IPS-18a (cell line): Measurements from ENCODE around the gene SV2C.
"Not testable (repeated sequence)": the region's sequence is repeated elsewhere in the genome, so short reads cannot be mapped to it uniquely, and the experiment has no call there.

Experiments
- H3K27ac ChIP-seq: one replicate; pipeline ENCODE4 v1.5.1; 2013; ENCODE audit warnings: low read length
- H3K27me3 ChIP-seq: one replicate; pipeline ENCODE4 v1.6.1; 2013; ENCODE audit warnings: mild to moderate bottlenecking, low read length; ENCODE audit not compliant: control insufficient read depth, insufficient read depth
- H3K36me3 ChIP-seq: one replicate; pipeline ENCODE4 v1.6.1; 2013; ENCODE audit warnings: low read depth, low read length; ENCODE audit not compliant: control insufficient read depth
- H3K4me1 ChIP-seq: one replicate; pipeline ENCODE4 v1.6.1; 2013; ENCODE audit warnings: low read depth, low read length; ENCODE audit not compliant: control insufficient read depth
- H3K4me3 ChIP-seq: one replicate; pipeline ENCODE4 v1.5.1; 2013; ENCODE audit warnings: low read length
- H3K9ac ChIP-seq: one replicate; pipeline ENCODE4 v1.6.1; 2013; ENCODE audit warnings: mild to moderate bottlenecking, low read length, moderate library complexity
- H3K9me3 ChIP-seq: one replicate; pipeline ENCODE4 v1.6.1; 2013; ENCODE audit warnings: low read depth, low read length; ENCODE audit not compliant: control insufficient read depth

Gene SV2C

GRCh38 chr5:76081811-76082771, 1.1 kb upstream of the SV2C start:
- Histone ChIP-seq H3K9ac (no peak overlapping the region), H3K27ac (no peak overlapping the region), H3K36me3 (no peaks in the 10 kb centered on the region), H3K9me3 (no peaks in the 10 kb centered on the region), H3K27me3 (peaks cover 87% of the 10 kb centered on the region), H3K4me3 (peak overlapping the region; percentile 70), H3K4me1 (peaks cover 22% of the 10 kb centered on the region)

DNA sequence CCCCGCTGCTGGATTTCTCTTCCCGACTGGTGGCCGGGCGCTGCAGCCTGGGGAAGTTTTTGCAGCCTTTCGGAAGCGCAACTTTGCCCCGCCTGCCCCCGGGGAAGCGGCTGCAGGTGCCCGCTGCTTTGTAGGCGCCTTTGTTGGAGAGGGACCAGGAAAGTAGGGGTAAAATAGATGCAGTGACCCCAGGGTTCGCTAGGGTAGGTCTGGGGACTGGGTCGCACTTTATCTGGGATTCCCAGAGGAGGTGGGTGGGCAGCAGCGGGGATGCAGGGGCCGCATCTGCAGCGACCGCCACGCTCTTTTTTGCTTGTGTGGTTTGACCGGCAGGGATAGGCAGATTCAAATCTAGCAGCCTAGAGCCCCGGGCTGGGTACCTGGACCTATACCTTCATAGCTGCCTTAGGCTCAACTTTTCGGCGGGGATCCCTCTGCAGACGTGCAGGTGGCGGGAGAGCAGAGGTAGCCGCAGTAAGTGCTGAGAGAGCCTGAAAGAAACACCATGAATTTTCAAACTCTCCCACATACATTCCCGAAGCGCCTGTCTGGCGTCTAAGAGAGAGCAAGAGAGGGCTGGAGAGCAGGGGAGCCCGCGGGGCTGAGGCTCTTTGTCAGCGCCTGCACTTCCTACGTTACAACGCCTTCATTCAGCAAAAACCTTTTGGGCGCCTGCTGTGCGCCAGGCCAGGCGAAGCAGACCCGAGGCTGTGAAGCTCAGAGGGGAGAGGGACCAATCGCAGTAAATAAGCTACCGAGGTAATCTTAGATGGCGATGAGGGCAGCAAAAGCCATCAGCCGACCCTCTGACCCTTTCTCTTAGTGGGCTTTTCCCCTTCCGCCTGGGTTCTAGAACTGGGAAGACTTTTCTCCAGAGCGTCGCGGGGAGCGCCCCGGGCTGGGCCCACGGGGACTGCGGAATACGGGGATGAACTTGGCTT, 642 bp downstream of the SV2C start:
- Histone ChIP-seq H3K9ac (no peak overlapping the region), H3K36me3 (no peaks in the 10 kb centered on the region), H3K27ac (no peak overlapping the region), H3K9me3 (no peaks in the 10 kb centered on the region), H3K4me3 (peak overlapping the region; percentile 70), H3K27me3 (peaks cover 84% of the 10 kb centered on the region), H3K4me1 (peaks cover 22% of the 10 kb centered on the region)

DNA sequence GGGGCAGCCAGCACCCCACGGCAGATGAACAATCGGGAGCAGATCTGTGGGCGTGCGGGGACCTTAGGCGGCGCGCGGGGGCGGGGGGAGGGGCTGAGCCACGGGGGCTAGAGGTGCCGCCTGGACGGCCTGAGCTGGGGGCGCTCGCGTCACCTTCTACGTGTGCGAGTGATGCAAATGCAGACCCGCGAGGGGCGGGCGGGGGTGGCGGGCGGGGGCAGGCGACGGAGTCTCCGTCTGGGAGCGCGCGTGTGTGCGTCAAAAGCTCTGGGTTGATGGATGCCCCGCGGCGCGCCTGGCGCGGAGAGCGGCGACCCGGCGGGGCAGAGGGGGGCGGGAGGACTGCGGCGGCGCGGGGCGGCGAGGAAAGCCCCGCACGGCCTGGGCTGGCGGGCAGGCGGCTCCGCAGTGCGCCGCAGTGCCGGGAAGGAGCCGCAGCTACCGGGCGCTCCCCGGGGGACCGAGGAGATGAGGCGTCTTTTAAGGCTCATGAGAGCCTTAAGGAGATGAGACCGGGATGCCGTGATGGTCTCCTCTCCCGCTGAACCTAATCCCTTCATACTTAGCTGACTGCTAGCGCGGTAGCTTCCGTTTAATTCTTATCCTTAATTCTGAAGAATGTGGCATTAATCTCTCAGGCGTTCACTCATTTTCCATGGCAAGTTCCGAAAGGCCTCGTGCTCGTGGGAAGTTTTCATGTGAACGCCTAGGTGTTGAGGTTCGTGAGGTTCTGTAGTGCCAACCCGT, 1.5 kb downstream of the SV2C start:
- Histone ChIP-seq H3K9ac (peak overlapping the region; percentile 13), H3K27me3 (peaks cover 76% of the 10 kb centered on the region), H3K9me3 (no peaks in the 10 kb centered on the region), H3K4me1 (peaks cover 22% of the 10 kb centered on the region), H3K36me3 (no peaks in the 10 kb centered on the region), H3K4me3 (peak overlapping the region; percentile 70), H3K27ac (no peak overlapping the region)

GRCh38 chr5:76085243-76085579, 2.0 kb downstream of the SV2C start:
- H3K9me3 ChIP-seq = no peaks in the 10 kb centered on the region
- H3K36me3 ChIP-seq = no peaks in the 10 kb centered on the region
- H3K4me1 ChIP-seq = peaks cover 19% of the 10 kb centered on the region
- H3K9ac ChIP-seq = peak overlapping the region; percentile 13
- H3K4me3 ChIP-seq = peak overlapping the region; percentile 70
- H3K27ac ChIP-seq = no peak overlapping the region
- peaks cover 70% of the 10 kb centered on the region for H3K27me3 ChIP-seq

DNA sequence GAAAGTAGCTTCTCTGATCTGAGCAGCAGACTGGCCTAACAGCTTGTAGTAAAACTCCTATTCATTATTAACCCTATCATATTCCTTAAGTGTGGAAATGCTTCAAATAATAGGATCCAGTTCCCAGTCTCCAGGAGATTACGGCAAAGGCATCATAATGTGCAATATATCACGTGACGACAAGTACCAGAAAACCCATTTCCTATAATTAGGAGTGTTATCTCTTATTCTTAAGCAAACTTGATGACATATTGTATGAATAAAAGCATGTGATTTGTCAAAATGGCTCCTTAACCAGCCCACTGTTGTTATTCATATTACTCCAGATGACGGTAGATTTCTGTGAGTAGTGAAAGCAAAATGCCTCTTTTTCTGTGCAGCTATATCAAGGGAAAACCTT, 2.9 kb downstream of the SV2C start:
- Histone ChIP-seq H3K4me1 (peaks cover 18% of the 10 kb centered on the region), H3K27ac (no peak overlapping the region), H3K27me3 (peaks cover 62% of the 10 kb centered on the region)

GRCh38 chr5:76089156-76089555, 6.0 kb downstream of the SV2C start:
- H3K9ac ChIP-seq, H3K36me3 ChIP-seq, H3K9me3 ChIP-seq, H3K27ac ChIP-seq, H3K4me3 ChIP-seq, H3K4me1 ChIP-seq: not testable (repeated sequence)
- H3K27me3 ChIP-seq = peaks cover 31% of the 10 kb centered on the region

More for the DNA sequence above, 2.9 kb downstream of the SV2C start:
- Histone ChIP-seq H3K9ac (no peak overlapping the region), H3K4me3 (no peak overlapping the region), H3K9me3 (no peaks in the 10 kb centered on the region), H3K36me3 (no peaks in the 10 kb centered on the region)

- Histone ChIP-seq H3K27me3 (peaks cover 10% of the 10 kb centered on the region), H3K4me1 (no peaks in the 10 kb centered on the region), H3K36me3 (no peaks in the 10 kb centered on the region), H3K27ac (no peak overlapping the region), H3K9ac (no peak overlapping the region), H3K4me3 (no peak overlapping the region), H3K9me3 (no peaks in the 10 kb centered on the region)
Observed at GRCh38 chr5:76091351-76091750, 8.2 kb downstream of the SV2C start.

- no peaks in the 10 kb centered on the region for H3K9me3 ChIP-seq
- H3K9ac ChIP-seq = no peak overlapping the region
- no peaks in the 10 kb centered on the region for H3K4me1 ChIP-seq
- no peak overlapping the region for H3K27ac ChIP-seq
- H3K27me3 ChIP-seq = no peaks in the 10 kb centered on the region
- no peaks in the 10 kb centered on the region for H3K36me3 ChIP-seq
- H3K4me3 ChIP-seq = no peak overlapping the region
Observed at GRCh38 chr5:76099286-76099702, 16.1 kb downstream of the SV2C start.

DNA sequence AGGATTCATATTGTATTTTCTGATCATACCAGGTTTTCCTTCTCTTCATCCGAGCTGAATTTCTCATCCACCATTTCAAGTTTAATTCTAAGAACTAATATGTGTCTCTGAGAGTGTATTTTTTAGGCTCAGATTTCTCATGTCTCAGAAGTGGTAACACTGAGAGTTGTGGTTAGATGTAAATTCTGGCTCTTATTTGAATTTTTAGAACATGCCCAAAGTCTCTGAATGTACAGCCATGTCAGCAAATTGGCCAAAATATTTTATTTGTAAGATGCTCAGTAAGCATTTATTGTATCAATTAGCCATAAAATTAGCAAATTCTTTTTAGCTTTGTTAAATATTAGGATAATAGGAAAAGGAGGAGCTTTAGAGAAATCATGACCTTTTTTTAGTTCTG, 16.6 kb downstream of the SV2C start:
- no peak overlapping the region for H3K4me3 ChIP-seq
- no peaks in the 10 kb centered on the region for H3K36me3 ChIP-seq
- no peaks in the 10 kb centered on the region for H3K9me3 ChIP-seq
- no peak overlapping the region for H3K27ac ChIP-seq
- no peaks in the 10 kb centered on the region for H3K27me3 ChIP-seq
- no peak overlapping the region for H3K9ac ChIP-seq
- H3K4me1 ChIP-seq = no peaks in the 10 kb centered on the region

- no peaks in the 10 kb centered on the region for H3K36me3 ChIP-seq
- no peak overlapping the region for H3K4me3 ChIP-seq
- H3K27me3 ChIP-seq = no peaks in the 10 kb centered on the region
- no peak overlapping the region for H3K27ac ChIP-seq
- no peak overlapping the region for H3K9ac ChIP-seq
- H3K4me1 ChIP-seq = no peaks in the 10 kb centered on the region
- H3K9me3 ChIP-seq = no peaks in the 10 kb centered on the region
Observed at GRCh38 chr5:76104027-76104426, 20.8 kb downstream of the SV2C start.

DNA sequence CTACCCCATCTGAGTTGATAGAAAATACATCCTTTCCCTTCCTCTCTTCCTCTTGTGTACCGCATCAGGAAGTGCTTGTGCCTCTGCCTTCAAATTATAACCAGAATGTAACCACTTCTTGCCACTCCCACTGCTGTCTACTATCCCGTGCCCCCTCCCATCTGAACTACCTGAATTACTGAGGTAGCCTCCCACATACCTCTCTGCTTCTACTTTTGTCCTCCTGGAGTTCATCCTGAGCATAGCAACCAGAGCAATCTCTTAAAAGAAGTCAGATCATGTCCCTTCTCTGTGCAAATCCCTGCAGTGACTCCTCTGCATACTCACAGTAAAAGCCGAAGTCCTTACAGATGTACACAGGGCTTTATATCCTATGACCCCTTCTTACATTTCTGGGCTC, 23.0 kb downstream of the SV2C start:
- Histone ChIP-seq H3K9ac (no peak overlapping the region), H3K36me3 (no peaks in the 10 kb centered on the region), H3K4me1 (no peaks in the 10 kb centered on the region), H3K27ac (no peak overlapping the region), H3K9me3 (no peaks in the 10 kb centered on the region), H3K4me3 (no peak overlapping the region), H3K27me3 (no peaks in the 10 kb centered on the region)
